NCI-H2107 treated with DMSO at 0.1 percent for 48 hours (cell line): Measurements from ENCODE around the gene TGFBR3.

Experiments
- DNase-seq: peaks from one replicate; lab custom pipeline; 2025; ENCODE audit not compliant: unreplicated experiment; lab: John Stamatoyannopoulos, UW

Gene TGFBR3

DNA sequence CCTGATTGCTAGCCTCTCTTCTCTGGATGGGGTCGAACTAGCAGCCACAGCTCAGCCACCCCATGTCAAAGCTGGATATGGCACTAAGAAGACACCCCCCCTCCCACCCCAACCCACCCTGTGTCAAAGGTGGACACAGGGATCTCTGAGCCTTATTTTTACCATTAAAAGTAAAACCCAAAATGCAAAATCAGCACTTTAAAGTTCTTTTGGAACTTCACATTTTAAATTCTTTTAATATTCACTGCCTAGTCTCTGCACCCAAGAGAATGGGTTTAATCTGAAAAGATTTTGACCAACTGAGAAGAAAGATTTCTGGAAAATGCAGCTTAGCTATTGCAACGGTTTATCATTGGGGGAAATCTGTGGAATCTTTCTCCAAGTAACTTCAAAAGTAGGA lies 167.6 kb downstream of the TGFBR3 start:
- no peak for DNase-seq

DNA sequence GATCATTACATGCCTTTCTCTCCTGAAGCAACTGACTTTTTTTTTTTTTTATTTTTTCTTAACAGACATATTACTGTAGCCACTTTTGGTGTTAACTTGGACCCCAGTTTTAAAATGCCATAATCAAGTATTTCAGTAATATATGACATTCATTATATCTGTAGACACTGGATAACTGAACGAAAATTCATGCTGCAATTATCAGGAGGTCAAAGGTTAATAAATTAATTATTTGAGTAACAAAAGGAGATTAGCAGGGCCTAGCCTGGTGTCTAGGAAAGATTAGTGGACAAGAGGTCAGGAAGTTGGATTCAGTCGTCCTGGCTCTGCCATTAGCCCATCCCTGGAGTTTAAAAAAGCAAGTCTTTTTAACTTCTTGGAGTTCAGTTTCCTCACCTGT lies 168.1 kb downstream of the TGFBR3 start:
- DNase-seq = no peak

GRCh38 chr1:91716339-91716738 lies 169.6 kb downstream of the TGFBR3 start:
- no peak for DNase-seq

DNA sequence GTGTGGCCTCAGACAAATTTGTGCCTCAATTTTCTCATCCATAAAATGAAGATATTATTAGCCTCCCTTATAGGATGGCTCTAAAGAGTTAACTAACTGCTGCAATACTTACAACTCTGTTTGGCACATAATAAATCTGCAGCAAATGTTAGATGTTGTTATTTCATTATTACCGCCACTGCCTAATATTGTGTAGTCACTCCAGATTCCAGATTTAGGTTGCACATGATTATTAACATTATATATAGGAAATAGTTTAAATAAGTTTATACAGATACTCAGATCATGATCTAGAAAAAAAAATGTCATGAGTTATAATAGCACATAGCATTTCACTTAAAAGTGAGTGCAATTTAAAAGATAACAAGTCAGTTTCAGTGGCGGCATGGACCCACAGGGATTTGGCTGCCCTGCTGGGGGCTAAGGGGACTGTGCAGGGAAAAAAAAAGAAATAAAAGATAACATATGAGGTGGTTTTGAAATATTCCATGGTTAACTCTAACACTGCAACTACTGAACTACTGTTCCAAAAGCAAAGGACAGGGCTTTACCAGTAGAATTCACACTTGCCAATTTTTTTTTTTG lies 170.4 kb downstream of the TGFBR3 start:
- no peak for DNase-seq

GRCh38 chr1:91714867-91715381 lies 171.0 kb downstream of the TGFBR3 start:
- DNase-seq = no peak

- no peak for DNase-seq
Observed at GRCh38 chr1:91712981-91713841, 172.7 kb downstream of the TGFBR3 start.

- DNase-seq = no peak
Observed at GRCh38 chr1:91712393-91712792, 173.6 kb downstream of the TGFBR3 start.

DNA sequence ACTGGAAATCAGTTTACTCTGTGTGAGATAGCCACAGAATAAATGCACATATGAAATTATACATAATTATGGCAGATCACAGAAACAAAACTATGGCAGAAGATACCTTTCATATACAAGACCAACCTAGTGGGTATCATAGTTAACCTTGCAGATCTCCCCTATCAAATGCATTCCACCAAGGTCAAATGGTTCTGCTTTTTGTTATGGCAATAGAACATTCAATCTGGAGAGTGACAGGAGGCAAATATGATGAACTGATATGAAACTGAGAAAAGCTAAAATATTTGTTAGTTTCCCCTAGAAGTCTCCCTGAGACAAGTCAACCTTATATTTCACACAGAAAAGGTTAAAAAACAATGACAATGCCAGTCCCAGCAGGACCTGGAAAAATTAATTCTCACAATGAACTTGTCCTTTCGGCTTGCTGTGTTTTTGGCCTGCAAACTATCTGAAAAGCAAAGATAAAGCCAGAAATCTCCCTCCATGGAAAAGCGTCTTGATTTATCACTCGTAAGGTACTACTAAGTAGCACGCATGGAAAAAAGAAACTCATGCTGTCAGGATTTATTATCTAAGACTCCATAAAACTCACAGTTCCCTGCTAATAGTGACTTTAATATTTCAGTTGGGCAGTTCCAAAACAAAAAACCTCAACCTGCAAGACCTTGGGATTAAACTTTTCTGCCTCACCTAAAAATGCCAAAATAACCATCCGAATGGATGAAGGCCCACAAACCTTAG lies 174.3 kb downstream of the TGFBR3 start:
- DNase-seq = no peak

GRCh38 chr1:91710261-91710660 lies 175.7 kb downstream of the TGFBR3 start:
- no peak for DNase-seq

DNA sequence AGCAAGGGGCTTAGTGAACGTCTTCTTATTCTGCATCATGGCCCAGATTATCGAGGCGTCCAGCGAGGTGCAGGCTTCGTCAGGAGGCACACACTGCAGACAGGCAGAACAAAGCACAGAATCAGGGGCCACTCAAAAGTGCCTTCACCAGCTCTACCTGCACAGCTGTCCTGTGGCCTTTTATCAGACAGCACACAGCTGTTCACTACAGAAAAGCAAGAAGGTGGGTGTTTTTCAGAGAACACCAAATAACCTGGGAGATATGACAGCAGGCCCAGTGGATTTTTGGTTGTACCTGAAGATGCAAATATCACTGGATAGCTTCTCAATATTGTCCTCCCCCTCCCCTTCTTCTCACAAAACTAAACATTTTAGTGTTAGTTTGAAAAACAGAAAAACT lies 177.3 kb downstream of the TGFBR3 start:
- no peak for DNase-seq

- DNase-seq = no peak
Observed at GRCh38 chr1:91707890-91708218, 178.1 kb downstream of the TGFBR3 start.

DNA sequence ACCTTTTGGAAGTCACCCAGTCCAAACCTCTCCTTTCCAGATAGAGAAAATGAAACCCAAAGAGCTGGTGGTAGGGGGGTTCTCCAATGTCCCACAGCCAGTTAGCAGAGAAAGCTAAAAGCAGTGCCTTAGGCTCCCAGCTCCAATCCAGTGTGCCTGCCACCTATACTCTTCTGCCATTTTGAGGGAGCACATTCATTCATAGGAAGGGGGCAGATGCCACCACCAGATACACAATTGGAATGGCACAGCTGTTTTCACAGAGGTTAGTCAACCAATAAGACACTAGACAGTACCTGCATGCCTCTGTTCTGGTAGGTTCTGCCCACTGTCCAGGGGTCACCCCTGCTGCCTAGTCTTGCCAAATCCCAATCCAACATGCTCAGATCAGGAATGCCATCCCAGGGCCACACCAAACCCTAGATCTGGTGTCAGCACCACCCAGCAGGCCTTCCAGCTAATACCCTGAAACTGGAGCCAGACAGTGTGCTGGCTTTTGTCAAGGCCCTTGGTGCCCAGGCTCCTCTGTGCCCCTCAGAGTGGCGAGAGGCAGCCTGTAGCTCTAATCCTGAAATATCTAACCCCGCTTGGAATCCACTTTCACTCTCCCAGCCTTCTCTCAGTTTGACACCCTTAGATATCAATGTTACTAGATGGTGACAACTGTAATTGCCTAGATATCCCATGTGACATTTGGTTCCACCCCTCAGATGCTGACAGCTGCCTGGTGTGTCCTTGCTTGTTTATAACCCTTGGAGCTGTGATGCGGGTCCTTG lies 178.6 kb downstream of the TGFBR3 start:
- no peak for DNase-seq

DNA sequence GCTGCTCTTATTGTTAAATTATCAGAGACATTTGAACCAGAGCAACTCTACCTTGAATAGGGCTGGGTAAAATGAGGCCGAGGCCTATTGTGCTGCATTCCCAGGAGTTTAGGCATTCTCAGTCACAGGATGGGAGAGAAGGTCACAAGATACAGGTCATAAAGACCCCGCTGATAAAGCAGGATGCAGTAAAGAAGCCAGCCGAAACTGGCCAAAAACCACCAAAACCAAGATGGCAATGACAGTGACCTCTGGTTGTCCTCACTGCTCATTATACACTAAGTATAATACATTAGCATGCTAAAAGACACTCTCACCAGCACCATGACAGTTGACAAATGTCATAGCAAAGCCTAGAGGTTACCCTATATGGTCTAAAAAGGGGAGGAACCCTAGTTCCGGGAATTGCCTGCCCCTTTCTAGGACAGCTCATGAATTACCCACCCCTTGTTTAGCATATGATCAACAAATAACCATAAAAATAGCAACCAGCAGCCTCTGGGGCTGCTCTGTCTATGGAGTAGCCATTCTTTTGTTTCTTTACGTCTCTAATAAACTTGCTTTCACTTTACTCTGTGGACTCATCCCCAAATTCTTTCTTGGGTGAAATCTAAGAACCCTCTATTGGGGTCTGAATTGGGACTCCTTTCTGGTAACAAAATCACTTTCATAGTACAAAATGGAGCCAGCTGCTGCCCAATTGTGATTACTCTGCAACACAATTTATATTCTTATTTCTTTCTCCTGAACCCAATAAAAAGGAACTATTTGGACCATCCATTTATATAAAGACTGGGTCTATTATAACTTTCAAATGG lies 179.6 kb downstream of the TGFBR3 start:
- no peak for DNase-seq

GRCh38 chr1:91704746-91705145 lies 181.2 kb downstream of the TGFBR3 start:
- DNase-seq = no peak

DNA sequence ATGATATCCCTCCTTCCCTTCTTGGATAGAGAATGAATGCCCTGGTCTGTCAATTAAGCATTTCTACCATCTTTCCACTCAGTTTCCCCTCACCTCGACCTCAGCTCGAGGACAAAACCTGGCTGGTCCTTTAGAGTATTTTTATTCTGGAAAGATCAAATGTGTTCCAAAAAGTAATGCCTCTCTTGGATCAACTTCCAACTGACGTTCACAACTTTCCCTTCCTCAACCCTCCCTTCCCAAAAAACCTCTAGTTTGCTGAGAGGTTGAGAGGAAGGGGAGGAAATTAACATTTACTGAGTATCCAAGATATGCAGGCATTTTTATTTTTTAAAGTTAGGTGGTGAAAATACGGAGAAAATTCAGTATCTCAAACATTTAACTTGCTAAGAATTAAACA lies 182.9 kb downstream of the TGFBR3 start:
- no peak for DNase-seq

GRCh38 chr1:91701472-91701869 lies 184.5 kb downstream of the TGFBR3 start:
- DNase-seq = no peak

DNA sequence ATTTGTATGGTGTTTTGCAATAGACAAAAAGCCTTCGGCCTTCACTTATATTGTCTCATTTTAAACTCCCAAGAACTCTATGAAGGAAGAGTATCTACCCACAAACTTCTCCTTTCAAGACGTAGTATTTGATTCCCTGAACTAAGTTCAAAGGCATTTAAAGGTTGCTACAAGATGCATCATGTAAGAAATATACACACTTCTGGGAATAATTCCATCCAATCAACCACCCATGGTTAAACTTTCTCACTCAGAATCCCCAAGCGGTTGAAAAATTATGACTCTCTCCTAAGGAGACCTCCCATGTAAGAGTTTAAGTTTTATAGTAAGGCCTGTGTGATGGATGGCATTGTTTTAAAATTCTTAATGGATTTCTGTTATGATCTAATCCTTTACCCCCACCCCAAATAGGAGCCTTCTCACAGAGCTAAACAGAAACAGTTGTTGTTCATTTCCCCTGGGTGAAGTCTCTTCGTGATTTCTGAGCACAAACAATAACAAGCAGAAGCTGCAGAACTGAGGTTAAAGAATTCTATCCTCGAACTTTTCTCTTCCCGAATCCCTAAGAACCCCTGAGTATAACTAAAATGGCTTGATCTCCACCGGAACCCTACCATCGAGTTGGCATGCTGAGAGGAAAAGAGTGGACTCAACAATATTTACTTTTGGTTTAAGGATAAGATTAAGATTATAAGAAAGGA lies 185.0 kb downstream of the TGFBR3 start:
- no peak for DNase-seq

GRCh38 chr1:91700332-91700731 lies 185.6 kb downstream of the TGFBR3 start:
- DNase-seq = no peak

GRCh38 chr1:91699339-91699974 lies 186.5 kb downstream of the TGFBR3 start:
- DNase-seq = no peak
